ENCODE measurements around the gene ZNF883.

Gene ZNF883

GRCh38 chr9:112945620-112946208, 66.3 kb downstream of the ZNF883 start:
- H3K27me3 ChIP-seq (ENCODE audit: insufficient read depth, low read length, poor library complexity), result no peaks in the 10 kb centered on the region
- no peaks in the 10 kb centered on the region for H3K36me3 ChIP-seq (ENCODE audit: control insufficient read depth, insufficient read depth, low read length)
- H3K4me3 ChIP-seq (ENCODE audit: low read length), result no peak overlapping the region
- no peak overlapping the region for H3K27ac ChIP-seq (ENCODE audit: low read depth, low read length)
- H2BK120ac ChIP-seq (ENCODE audit: low read depth, low read length), result no peak overlapping the region
- H3K23ac ChIP-seq (ENCODE audit: low read length), result no peak overlapping the region
- no peak overlapping the region for H2BK15ac ChIP-seq (replicated peaks; ENCODE audit: low read depth)
- H3K18ac ChIP-seq (ENCODE audit: low read length), result no peak overlapping the region
- H4K5ac ChIP-seq (ENCODE audit: low read length), result no peak overlapping the region
- H3K79me1 ChIP-seq (ENCODE audit: low read length), result no peaks in the 10 kb centered on the region
- no peak overlapping the region for H3K9ac ChIP-seq (ENCODE audit: low read length)
- no peak overlapping the region for H4K8ac ChIP-seq (ENCODE audit: low read depth, low read length)
- no peak overlapping the region for H2AK5ac ChIP-seq (ENCODE audit: low read length)
- no peak overlapping the region for H3K56ac ChIP-seq (ENCODE audit: low read length)
- H3K4ac ChIP-seq (ENCODE audit: low read depth, low read length), result no peak overlapping the region
- H3K79me2 ChIP-seq (ENCODE audit: control insufficient read depth, insufficient read depth, low read length), result no peaks in the 10 kb centered on the region
- no peaks in the 10 kb centered on the region for H3K4me1 ChIP-seq (ENCODE audit: control insufficient read depth, low read depth, low read length)
- peak; percentile 60 for DNase-seq
- H2BK5ac ChIP-seq (ENCODE audit: low read length), result no peak overlapping the region
- no CpG with 5 or more reads among the region's 25 CpGs for WGBS (ENCODE audit: extremely low coverage, insufficient coverage, low lambda C conversion rate)
- no peak overlapping the region for H3K4me2 ChIP-seq (ENCODE audit: low read length)

- no peak overlapping the region for H2BK15ac ChIP-seq (replicated peaks; ENCODE audit: low read depth)
- no peaks in the 10 kb centered on the region for H3K79me2 ChIP-seq (ENCODE audit: control insufficient read depth, insufficient read depth, low read length)
- no peak overlapping the region for H3K23ac ChIP-seq (ENCODE audit: low read length)
- no peak overlapping the region for H2AK5ac ChIP-seq (ENCODE audit: low read length)
- no peak overlapping the region for H2BK5ac ChIP-seq (ENCODE audit: low read length)
- H3K4me3 ChIP-seq (ENCODE audit: low read length), result no peak overlapping the region
- no peak overlapping the region for H3K18ac ChIP-seq (ENCODE audit: low read length)
- H3K27ac ChIP-seq (ENCODE audit: low read depth, low read length), result no peak overlapping the region
- DNase-seq, result no peak
- no peaks in the 10 kb centered on the region for H3K36me3 ChIP-seq (ENCODE audit: control insufficient read depth, insufficient read depth, low read length)
- no peak overlapping the region for H3K4me2 ChIP-seq (ENCODE audit: low read length)
- no peak overlapping the region for H3K4ac ChIP-seq (ENCODE audit: low read depth, low read length)
- H2BK120ac ChIP-seq (ENCODE audit: low read depth, low read length), result no peak overlapping the region
- H3K4me1 ChIP-seq (ENCODE audit: control insufficient read depth, low read depth, low read length), result no peaks in the 10 kb centered on the region
- H3K79me1 ChIP-seq (ENCODE audit: low read length), result no peaks in the 10 kb centered on the region
- H3K9ac ChIP-seq (ENCODE audit: low read length), result no peak overlapping the region
- H3K27me3 ChIP-seq (ENCODE audit: insufficient read depth, low read length, poor library complexity), result no peaks in the 10 kb centered on the region
- no peak overlapping the region for H3K56ac ChIP-seq (ENCODE audit: low read length)
- H4K5ac ChIP-seq (ENCODE audit: low read length), result no peak overlapping the region
- no peak overlapping the region for H4K8ac ChIP-seq (ENCODE audit: low read depth, low read length)
These were observed 72.6 kb downstream of the ZNF883 start for GRCh38 chr9:112939418-112939817.

- Histone ChIP-seq H2AK5ac (ENCODE audit: low read length) (no peak overlapping the region), H4K8ac (ENCODE audit: low read depth, low read length) (no peak overlapping the region), H3K23ac (ENCODE audit: low read length) (no peak overlapping the region), H3K4me1 (ENCODE audit: control insufficient read depth, low read depth, low read length) (no peaks in the 10 kb centered on the region), H2BK5ac (ENCODE audit: low read length) (no peak overlapping the region), H3K18ac (ENCODE audit: low read length) (no peak overlapping the region), H3K4me2 (ENCODE audit: low read length) (no peak overlapping the region), H3K79me1 (ENCODE audit: low read length) (no peaks in the 10 kb centered on the region), H3K79me2 (ENCODE audit: control insufficient read depth, insufficient read depth, low read length) (no peaks in the 10 kb centered on the region), H4K5ac (ENCODE audit: low read length) (no peak overlapping the region), H2BK120ac (ENCODE audit: low read depth, low read length) (no peak overlapping the region), H3K4ac (ENCODE audit: low read depth, low read length) (no peak overlapping the region), H3K4me3 (ENCODE audit: low read length) (no peak overlapping the region), H3K36me3 (ENCODE audit: control insufficient read depth, insufficient read depth, low read length) (no peaks in the 10 kb centered on the region), H3K56ac (ENCODE audit: low read length) (no peak overlapping the region), H3K9ac (ENCODE audit: low read length) (no peak overlapping the region), H2BK15ac (replicated peaks; ENCODE audit: low read depth) (no peak overlapping the region), H3K27ac (ENCODE audit: low read depth, low read length) (no peak overlapping the region), H3K27me3 (ENCODE audit: insufficient read depth, low read length, poor library complexity) (no peaks in the 10 kb centered on the region)
- WGBS (ENCODE audit: extremely low coverage, insufficient coverage, low lambda C conversion rate), result no CpG with 5 or more reads among the region's 2 CpGs
- DNase-seq, result no peak
These were observed 78.3 kb downstream of the ZNF883 start for GRCh38 chr9:112933696-112934095.

- no peak overlapping the region for H3K9ac ChIP-seq (ENCODE audit: low read length)
- no peaks in the 10 kb centered on the region for H3K79me2 ChIP-seq (ENCODE audit: control insufficient read depth, insufficient read depth, low read length)
- no peaks in the 10 kb centered on the region for H3K27me3 ChIP-seq (ENCODE audit: insufficient read depth, low read length, poor library complexity)
- no peak overlapping the region for H3K56ac ChIP-seq (ENCODE audit: low read length)
- no peak overlapping the region for H2BK5ac ChIP-seq (ENCODE audit: low read length)
- WGBS (ENCODE audit: extremely low coverage, insufficient coverage, low lambda C conversion rate), result no CpG with 5 or more reads among the region's 8 CpGs
- H4K8ac ChIP-seq (ENCODE audit: low read depth, low read length), result no peak overlapping the region
- H3K79me1 ChIP-seq (ENCODE audit: low read length), result no peaks in the 10 kb centered on the region
- no peak overlapping the region for H2BK15ac ChIP-seq (replicated peaks; ENCODE audit: low read depth)
- H2BK120ac ChIP-seq (ENCODE audit: low read depth, low read length), result no peak overlapping the region
- H2AK5ac ChIP-seq (ENCODE audit: low read length), result no peak overlapping the region
- H4K5ac ChIP-seq (ENCODE audit: low read length), result no peak overlapping the region
- H3K4me3 ChIP-seq (ENCODE audit: low read length), result no peak overlapping the region
- no peak overlapping the region for H3K23ac ChIP-seq (ENCODE audit: low read length)
- no peak overlapping the region for H3K18ac ChIP-seq (ENCODE audit: low read length)
- H3K4me1 ChIP-seq (ENCODE audit: control insufficient read depth, low read depth, low read length), result no peaks in the 10 kb centered on the region
- no peak overlapping the region for H3K4me2 ChIP-seq (ENCODE audit: low read length)
- peak; percentile 61 for DNase-seq
- no peak overlapping the region for H3K27ac ChIP-seq (ENCODE audit: low read depth, low read length)
- no peaks in the 10 kb centered on the region for H3K36me3 ChIP-seq (ENCODE audit: control insufficient read depth, insufficient read depth, low read length)
- H3K4ac ChIP-seq (ENCODE audit: low read depth, low read length), result no peak overlapping the region
These were observed 86.8 kb downstream of the ZNF883 start for GRCh38 chr9:112925058-112925641.

GRCh38 chr9:112921549-112921948, 90.4 kb downstream of the ZNF883 start:
- no peak overlapping the region for H3K9ac ChIP-seq (ENCODE audit: low read length)
- H3K18ac ChIP-seq (ENCODE audit: low read length), result no peak overlapping the region
- no peak overlapping the region for H2BK15ac ChIP-seq (replicated peaks; ENCODE audit: low read depth)
- H2AK5ac ChIP-seq (ENCODE audit: low read length), result no peak overlapping the region
- H2BK5ac ChIP-seq (ENCODE audit: low read length), result no peak overlapping the region
- no peaks in the 10 kb centered on the region for H3K36me3 ChIP-seq (ENCODE audit: control insufficient read depth, insufficient read depth, low read length)
- H3K4me3 ChIP-seq (ENCODE audit: low read length), result no peak overlapping the region
- H3K56ac ChIP-seq (ENCODE audit: low read length), result no peak overlapping the region
- WGBS (ENCODE audit: extremely low coverage, insufficient coverage, low lambda C conversion rate), result no CpG with 5 or more reads among the region's 3 CpGs
- H3K79me1 ChIP-seq (ENCODE audit: low read length), result no peaks in the 10 kb centered on the region
- H3K23ac ChIP-seq (ENCODE audit: low read length), result no peak overlapping the region
- H3K4ac ChIP-seq (ENCODE audit: low read depth, low read length), result no peak overlapping the region
- no peaks in the 10 kb centered on the region for H3K4me1 ChIP-seq (ENCODE audit: control insufficient read depth, low read depth, low read length)
- H2BK120ac ChIP-seq (ENCODE audit: low read depth, low read length), result no peak overlapping the region
- no peaks in the 10 kb centered on the region for H3K79me2 ChIP-seq (ENCODE audit: control insufficient read depth, insufficient read depth, low read length)
- no peak overlapping the region for H3K4me2 ChIP-seq (ENCODE audit: low read length)
- no peak overlapping the region for H3K27ac ChIP-seq (ENCODE audit: low read depth, low read length)
- H3K27me3 ChIP-seq (ENCODE audit: insufficient read depth, low read length, poor library complexity), result peaks cover 4% of the 10 kb centered on the region
- DNase-seq, result peak; percentile 91
- H4K5ac ChIP-seq (ENCODE audit: low read length), result no peak overlapping the region
- no peak overlapping the region for H4K8ac ChIP-seq (ENCODE audit: low read depth, low read length)

GRCh38 chr9:112917987-112918362, 94.0 kb downstream of the ZNF883 start:
- H3K27ac ChIP-seq (ENCODE audit: low read depth, low read length), result no peak overlapping the region
- H2AK5ac ChIP-seq (ENCODE audit: low read length), result no peak overlapping the region
- no peaks in the 10 kb centered on the region for H3K79me2 ChIP-seq (ENCODE audit: control insufficient read depth, insufficient read depth, low read length)
- H3K4me2 ChIP-seq (ENCODE audit: low read length), result no peak overlapping the region
- no peak overlapping the region for H3K4ac ChIP-seq (ENCODE audit: low read depth, low read length)
- H3K36me3 ChIP-seq (ENCODE audit: control insufficient read depth, insufficient read depth, low read length), result no peaks in the 10 kb centered on the region
- no peak for DNase-seq
- no peaks in the 10 kb centered on the region for H3K4me1 ChIP-seq (ENCODE audit: control insufficient read depth, low read depth, low read length)
- no peak overlapping the region for H3K56ac ChIP-seq (ENCODE audit: low read length)
- H3K18ac ChIP-seq (ENCODE audit: low read length), result no peak overlapping the region
- peaks cover 4% of the 10 kb centered on the region for H3K27me3 ChIP-seq (ENCODE audit: insufficient read depth, low read length, poor library complexity)
- H2BK15ac ChIP-seq (replicated peaks; ENCODE audit: low read depth), result no peak overlapping the region
- no peak overlapping the region for H4K5ac ChIP-seq (ENCODE audit: low read length)
- no peak overlapping the region for H3K4me3 ChIP-seq (ENCODE audit: low read length)
- no peaks in the 10 kb centered on the region for H3K79me1 ChIP-seq (ENCODE audit: low read length)
- H3K23ac ChIP-seq (ENCODE audit: low read length), result no peak overlapping the region
- WGBS (ENCODE audit: extremely low coverage, insufficient coverage, low lambda C conversion rate), result no CpG with 5 or more reads among the region's 1 CpG
- no peak overlapping the region for H2BK5ac ChIP-seq (ENCODE audit: low read length)
- no peak overlapping the region for H3K9ac ChIP-seq (ENCODE audit: low read length)
- no peak overlapping the region for H2BK120ac ChIP-seq (ENCODE audit: low read depth, low read length)
- no peak overlapping the region for H4K8ac ChIP-seq (ENCODE audit: low read depth, low read length)
